HG03066 (cell line): ENCODE results near the gene TMEM190.
"Not testable (repeated sequence)": the region's sequence is repeated elsewhere in the genome, so short reads cannot be mapped to it uniquely, and the experiment has no call there.

Source experiments
- ATAC-seq: cut with Tn5 transposase; IDR thresholded peaks from one replicate; pipeline ENCODE4 v1.9.1; 2021; ENCODE audit warnings: low read depth; ENCODE audit not compliant: unreplicated experiment

The TMEM190 gene

GRCh38 chr19:55376241-55376933, at the start of gene TMEM190:
Gene TMEM190 (plus strand): TSS chr19:55376826. CDS start chr19:55376854, 28 bp downstream.
- ATAC-seq, result no peak

GRCh38 chr19:55328774-55329318, 47.8 kb upstream of the TMEM190 start:
- not testable (repeated sequence) for ATAC-seq

GRCh38 chr19:55329791-55330190, 46.8 kb upstream of the TMEM190 start:
- ATAC-seq, result not testable (repeated sequence)

- no peak for ATAC-seq
Measured at GRCh38 chr19:55333870-55334269, 42.8 kb upstream of the TMEM190 start.

GRCh38 chr19:55336101-55336500, 40.5 kb upstream of the TMEM190 start:
- no peak for ATAC-seq

GRCh38 chr19:55339105-55339888, 37.3 kb upstream of the TMEM190 start, which contains the start of gene KMT5C:
Gene KMT5C (plus strand): TSS chr19:55339876. CDS start chr19:55341937, 2,061 bp downstream.
- peak; percentile 80 for ATAC-seq

GRCh38 chr19:55339889-55340783, 36.5 kb upstream of the TMEM190 start:
- ATAC-seq, result no peak

- no peak for ATAC-seq
Measured at GRCh38 chr19:55340784-55341147, 35.9 kb upstream of the TMEM190 start.

GRCh38 chr19:55341171-55341588, 35.4 kb upstream of the TMEM190 start:
- ATAC-seq, result no peak

GRCh38 chr19:55341595-55342531, 34.8 kb upstream of the TMEM190 start:
- no peak for ATAC-seq

- ATAC-seq, result no peak
Measured at GRCh38 chr19:55344444-55344843, 32.2 kb upstream of the TMEM190 start.

GRCh38 chr19:55345101-55345817, 31.4 kb upstream of the TMEM190 start:
- no peak for ATAC-seq

- no peak for ATAC-seq
Measured at GRCh38 chr19:55345818-55346724, 30.6 kb upstream of the TMEM190 start.

- ATAC-seq, result no peak
Measured at GRCh38 chr19:55346725-55347441, 29.7 kb upstream of the TMEM190 start.

GRCh38 chr19:55347442-55348009, 29.1 kb upstream of the TMEM190 start:
- ATAC-seq, result no peak

GRCh38 chr19:55348317-55349034, 28.1 kb upstream of the TMEM190 start:
- no peak for ATAC-seq
